Activated CD4-positive, alpha-beta T cell treated with anti-CD3 and anti-CD28 coated beads for 24 hours (primary cell): ENCODE data around the gene HIRA.
"Not testable (repeated sequence)": the region's sequence is repeated elsewhere in the genome, so short reads cannot be mapped to it uniquely, and the experiment has no call there.

Experiments used
- DNase-seq, 2 donors: peaks; one replicate each; pipeline ENCODE4 v3.0.0-alpha.2; 2020; ENCODE audit warnings: low read depth in 2 of 2

Gene HIRA

DNA sequence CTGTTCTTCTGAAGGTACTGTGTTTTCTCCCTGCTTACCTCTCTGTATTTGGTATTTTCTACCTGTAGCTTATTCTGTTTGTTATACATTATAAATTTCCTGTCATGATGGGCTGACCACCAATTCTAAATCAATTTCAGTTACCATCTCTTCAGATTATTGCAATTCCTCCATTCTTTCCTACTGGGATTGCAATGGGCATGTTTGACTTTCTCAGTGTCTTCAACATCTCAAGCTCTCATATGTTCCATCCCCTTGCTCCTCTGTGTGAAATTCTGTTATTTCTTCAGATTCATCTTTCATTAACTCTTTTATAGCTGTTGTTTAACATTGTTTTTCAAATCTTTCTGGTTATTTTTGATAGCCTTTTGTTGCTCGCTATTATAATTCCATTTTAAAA, 31.5 kb upstream of the HIRA start:
- DNase-seq, result no peak

- DNase-seq, result no peak
Measured at GRCh38 chr22:19461506-19461905, 30.0 kb upstream of the HIRA start.

DNA sequence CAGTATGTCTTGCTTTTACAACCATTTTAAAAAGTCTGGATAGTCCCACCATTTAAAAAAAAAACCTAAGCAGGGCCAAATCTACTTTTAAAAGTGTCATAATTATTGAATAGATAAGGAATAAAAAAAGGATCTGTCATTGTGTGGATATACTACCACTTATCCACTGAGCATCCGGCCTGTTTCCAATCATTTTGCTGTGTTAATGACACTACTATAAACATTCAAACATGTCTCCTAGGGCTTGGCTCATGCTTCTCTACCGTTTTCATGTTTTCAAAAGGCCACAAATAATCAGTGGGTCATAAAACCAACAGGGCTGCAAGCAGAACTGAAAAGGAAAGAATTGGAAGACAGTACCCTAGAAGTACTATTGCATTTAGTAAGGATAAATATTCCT, 28.5 kb upstream of the HIRA start:
- no peak for DNase-seq

GRCh38 chr22:19457828-19458428, 26.4 kb upstream of the HIRA start:
- DNase-seq, result no peak

DNA sequence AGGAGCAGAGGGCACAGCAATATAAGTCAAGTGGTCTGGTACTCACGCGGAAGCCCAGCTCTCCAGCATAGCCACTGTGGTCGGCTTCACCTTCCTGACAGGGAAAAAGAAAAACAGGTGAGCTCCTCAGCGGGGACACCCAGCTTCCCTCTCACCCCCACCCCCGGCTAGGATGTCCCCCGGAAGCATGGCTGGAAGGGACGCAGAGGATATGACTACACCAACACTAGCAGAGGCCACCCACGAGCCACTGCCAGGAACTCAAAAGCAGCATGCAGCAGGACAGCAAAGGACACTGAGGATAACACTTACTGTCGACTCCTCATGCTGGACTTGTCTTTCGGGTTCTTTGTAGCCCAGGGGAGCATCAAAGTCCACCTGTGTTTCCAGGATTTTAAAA, 25.0 kb upstream of the HIRA start:
- no peak for DNase-seq

- DNase-seq, result no peak
Measured at GRCh38 chr22:19455585-19456370, 24.2 kb upstream of the HIRA start.

DNA sequence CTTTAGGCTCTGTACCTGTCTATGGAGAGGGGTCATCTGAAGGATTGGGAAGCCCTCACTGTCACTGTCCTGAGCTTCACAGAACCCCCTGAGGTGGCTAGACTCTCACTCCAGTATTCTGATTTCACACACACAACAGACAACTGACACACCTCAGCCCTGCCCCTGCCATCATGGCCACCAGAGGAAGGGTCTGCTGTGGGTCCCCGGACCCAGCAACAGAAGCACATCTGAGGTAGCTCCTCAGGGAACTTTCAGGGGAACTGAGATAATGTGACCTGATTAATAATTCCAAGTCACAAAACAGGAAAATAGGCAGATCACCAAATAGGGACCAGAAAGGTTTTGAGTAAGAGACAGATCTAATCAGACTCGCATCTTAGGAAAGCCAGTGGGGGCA, 23.5 kb upstream of the HIRA start:
- no peak for DNase-seq

DNA sequence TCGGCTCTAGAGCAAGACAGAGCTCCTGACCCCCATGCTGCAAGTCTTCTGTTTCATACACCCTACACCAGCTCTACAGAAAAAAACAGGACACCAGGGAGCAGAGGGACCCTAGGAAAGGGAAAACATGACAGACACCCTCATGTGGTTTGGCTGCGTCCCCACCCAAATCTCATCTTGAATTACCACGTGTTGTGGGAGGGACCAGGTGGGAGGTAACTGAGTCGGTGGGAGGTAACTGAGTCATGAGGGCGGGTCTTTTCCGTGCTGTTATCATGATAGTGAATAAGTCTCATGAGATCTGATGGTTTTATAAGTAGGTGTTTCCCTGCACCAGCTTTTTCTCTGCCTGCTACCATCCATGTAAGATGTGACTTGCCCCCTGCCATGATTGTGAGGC, 22.6 kb upstream of the HIRA start:
- no peak for DNase-seq

- no peak for DNase-seq
Measured at GRCh38 chr22:19453718-19454117, 22.2 kb upstream of the HIRA start.

DNA sequence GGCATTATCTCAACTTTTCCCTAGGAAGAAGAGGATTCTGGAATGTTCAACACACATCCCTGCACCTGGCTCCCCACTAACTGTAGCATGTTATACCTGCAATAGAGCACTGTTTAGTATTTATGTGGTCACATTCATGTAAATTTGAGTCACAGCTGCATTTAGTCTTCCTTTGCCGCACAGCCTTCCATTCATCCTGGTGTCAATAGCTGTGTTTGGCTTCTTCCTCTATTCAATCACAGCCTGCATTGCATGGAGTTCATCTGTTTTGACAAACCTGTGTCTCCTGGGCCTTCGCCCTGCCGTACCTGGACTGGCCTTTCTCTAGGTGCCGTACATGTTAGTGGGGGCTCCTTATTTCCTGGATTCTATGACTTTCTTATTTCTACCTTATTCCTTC, 20.0 kb upstream of the HIRA start:
- no peak for DNase-seq

- no peak for DNase-seq
Measured at GRCh38 chr22:19450363-19451175, 19.0 kb upstream of the HIRA start.

GRCh38 chr22:19449422-19449767, 17.9 kb upstream of the HIRA start:
- DNase-seq, result no peak

DNA sequence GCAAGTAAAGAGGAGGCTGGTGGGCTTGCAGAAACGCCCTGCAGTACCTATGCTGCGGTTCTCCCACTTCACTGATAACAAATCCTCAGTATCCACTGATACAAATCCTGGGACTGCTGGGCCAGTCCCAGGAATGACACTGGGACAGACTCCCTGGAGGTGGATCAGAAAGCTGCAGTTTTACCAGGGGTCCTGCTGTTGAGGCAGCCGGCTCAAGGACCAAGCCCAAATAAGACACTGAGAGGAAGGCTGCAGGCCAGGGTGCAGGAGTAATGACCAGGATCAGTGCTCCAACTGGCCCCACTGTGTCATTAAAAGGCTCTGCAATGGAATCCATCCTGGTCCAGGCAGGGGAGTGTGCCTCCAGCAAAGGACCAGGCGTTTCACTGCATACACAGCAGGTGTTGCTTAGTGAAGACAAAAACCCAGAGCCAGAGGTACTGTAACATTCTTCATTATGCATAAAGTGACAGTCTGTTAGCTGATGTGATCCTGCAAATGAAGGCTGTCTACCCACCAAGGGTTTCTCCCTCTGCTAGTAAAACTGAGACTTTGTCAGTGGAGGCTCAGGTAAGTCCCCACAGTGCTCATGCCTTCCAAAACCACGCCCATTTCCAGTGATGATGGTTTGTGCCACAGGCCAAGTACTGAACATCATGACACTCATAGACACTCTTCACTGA, 17.3 kb upstream of the HIRA start:
- peak; percentile 33 for DNase-seq

DNA sequence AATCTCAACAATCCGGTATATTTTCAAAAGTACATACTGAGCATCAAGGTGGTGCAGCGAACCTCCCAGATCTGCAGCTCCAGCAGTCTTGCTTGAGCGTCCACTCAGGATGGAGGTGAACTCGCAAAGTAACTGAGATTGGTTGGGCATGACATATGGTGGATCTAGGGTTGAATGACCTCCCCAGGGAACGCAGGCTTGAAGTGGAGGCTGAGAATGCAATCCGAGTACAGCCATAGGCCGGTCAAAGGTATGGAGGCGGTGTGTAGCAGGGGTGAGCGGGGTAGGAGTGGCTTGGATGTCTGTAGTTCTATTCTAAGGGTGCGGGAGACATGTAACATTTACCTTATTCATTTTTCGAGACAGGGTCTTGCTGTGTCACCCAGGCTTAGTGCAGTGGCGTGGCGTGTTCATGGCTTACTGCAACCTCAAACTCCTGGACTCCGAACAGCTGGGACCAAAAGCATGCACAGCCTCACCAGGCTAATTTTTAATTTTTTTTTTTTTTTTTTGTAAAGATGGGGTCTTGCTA, 16.6 kb upstream of the HIRA start:
- no peak for DNase-seq

DNA sequence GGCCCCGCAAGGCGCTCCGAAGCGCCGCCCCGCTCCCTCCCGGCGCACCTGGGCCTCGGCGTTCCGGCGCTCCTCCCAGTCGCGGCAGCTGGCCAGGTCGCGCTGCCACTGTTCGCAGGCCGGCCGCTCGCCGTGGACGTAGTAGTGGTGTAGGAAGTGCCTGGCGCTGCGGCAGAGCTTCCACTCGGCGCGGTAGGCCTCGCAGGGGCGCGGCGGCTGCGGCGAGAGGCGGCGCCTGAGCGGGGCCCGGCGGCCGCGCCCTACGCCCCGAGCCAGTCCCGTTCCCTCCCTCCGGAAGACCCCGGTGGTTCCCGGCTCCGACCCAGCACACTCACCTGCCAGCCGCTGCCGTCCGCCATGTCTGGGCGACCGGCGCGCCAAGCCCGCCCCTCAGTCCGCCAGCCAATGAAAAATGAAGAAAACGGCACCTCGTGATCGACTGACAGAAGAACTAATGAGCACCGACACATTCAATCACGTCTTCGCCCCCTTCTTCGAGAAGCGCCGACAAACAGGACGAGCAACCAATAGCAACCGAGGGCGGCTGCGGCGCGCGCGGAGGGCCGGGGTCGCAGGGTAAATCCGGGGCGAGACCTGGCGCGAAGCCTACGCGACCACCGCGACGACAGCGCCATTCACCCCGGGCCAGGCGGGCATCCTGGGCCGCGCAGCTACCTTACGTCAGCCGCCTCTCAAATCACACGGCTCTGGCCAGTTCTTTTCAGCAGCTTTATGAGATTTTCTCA, 16.0 kb upstream of the HIRA start, which contains the start of gene C22orf39:
Gene C22orf39, minus strand, starts transcription at position 382 of the 746 bp plus-strand sequence. Its CDS starts 23 bp downstream, at position 359.
- DNase-seq, result peak; percentile 73 to 76

- DNase-seq, result no peak
Measured at GRCh38 chr22:19446603-19447329, 15.2 kb upstream of the HIRA start.

- DNase-seq, result not testable (repeated sequence)
Measured at GRCh38 chr22:19445279-19445982, 13.9 kb upstream of the HIRA start.

DNA sequence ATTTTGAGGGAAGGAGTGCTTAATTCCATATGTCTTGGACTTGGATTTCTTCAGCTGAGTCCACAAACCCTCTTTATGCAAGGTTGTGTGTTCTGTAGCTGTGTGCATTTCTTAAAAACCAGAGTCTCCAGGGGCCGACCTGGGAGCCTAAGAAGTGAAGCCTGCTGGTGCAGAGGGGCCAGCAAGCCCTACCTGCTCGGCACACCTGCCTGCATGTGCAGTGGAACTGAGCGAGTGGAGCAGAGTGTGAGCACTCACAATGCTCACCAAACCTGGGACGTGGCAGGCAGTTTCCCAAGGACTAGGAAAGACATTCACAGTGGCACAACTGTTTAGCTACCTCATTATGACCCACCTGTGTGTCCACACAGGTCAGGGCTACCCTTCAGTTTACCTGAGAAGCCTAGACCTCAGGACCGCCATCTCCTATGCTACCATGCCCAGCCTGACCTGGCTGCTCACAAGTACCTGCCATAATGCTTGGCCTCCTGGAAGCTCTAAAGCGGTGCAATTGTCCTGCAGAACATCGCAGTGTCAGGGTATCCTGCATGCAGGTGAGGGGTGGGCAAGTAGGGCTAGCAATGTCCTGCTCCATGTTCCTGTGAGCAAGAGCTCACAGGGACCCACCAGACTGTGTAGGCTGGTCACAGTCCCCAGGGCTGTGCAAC, 12.1 kb upstream of the HIRA start:
- no peak for DNase-seq

GRCh38 chr22:19442166-19442565, 10.6 kb upstream of the HIRA start:
- no peak for DNase-seq
